Anterior cingulate cortex (tissue), 58 donors: ENCODE results near the gene TIMP4.

Experiments
- DNase-seq, 58 donors: peaks; one replicate each; lab custom pipeline; 2025; lab: John Stamatoyannopoulos, UW

TIMP4 gene

GRCh38 chr3:12186515-12187286 lies 28.0 kb upstream of the TIMP4 start:
- DNase-seq: no peak

- DNase-seq: no peak
These were observed 27.3 kb upstream of the TIMP4 start for GRCh38 chr3:12186046-12186445.

- no peak for DNase-seq
These were observed 26.5 kb upstream of the TIMP4 start for GRCh38 chr3:12185172-12185710.

DNA sequence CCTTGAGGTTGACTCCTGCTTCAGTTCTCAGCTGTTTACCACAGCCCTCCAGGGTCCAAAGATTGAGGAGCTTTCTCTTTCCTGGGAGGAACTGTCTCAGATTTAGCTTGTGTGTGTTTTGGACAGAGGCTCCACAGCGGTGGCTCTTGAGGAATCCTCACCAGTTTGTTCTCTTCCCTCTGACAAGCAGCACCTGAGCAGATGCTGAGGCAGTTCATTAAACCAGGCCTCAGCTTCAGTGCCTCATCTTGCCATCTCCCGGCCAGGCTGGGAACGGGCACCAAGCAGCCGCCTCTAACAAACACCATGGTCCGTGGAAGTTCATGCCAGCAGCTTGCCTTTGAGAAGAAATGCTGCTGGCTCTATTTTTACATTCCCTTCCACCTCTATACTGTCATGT lies 25.8 kb upstream of the TIMP4 start:
- no peak for DNase-seq

DNA sequence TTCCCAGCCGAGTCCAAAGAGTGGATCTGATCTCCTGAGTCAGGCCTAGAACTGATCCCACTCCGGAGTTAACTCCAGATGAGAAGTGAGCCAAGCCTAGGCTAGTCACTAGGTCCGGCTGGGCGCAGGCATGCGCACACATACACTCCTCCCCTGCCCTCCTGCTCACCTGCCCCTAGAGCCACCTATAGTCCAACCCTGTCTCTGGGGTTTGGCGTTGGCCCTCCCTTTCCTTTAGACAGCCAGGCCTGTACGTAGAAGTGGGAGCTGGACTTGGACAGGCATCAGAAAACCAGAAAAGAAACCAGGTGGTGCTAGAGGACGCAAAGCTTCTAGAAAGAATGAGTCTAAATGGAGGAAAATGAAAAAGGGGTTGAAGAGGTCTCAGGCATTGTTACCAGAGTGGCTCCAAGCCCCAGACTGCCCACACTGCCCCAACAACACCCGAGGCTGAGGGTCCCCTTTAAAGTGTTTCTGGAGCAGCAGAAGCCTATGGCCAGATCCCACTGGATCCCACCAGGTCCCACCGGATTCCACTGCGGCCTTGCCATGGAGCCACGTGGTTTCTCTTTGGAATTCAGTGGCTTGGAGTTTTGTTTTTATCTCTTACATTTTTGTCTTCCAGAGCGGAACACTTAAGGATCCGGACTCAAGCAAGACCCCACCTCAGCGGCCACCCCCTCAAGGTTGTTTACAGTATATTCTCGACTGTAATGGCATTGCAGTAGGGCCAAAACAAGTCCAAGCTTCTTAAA lies 24.2 kb upstream of the TIMP4 start:
- DNase-seq: no peak

DNA sequence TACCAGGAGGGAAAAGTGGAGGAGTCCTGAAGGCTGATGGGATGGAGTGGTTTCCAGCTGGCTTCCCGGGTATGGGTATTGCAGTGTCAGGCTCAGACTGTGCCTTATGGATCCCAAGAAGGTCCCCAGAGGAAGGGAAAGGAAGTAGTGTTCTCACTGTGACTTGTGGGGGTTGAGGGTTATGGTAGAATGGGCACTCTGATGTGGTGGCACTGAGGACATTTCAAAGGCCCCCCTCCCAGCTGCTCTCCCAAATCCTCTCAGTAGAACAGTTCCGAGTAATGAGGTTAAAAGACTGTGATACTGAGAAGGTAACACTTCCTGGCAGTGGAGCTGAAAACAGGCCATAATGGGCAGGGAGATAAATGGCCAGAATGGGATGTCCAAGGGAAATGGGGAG lies 23.1 kb upstream of the TIMP4 start:
- no peak for DNase-seq

DNA sequence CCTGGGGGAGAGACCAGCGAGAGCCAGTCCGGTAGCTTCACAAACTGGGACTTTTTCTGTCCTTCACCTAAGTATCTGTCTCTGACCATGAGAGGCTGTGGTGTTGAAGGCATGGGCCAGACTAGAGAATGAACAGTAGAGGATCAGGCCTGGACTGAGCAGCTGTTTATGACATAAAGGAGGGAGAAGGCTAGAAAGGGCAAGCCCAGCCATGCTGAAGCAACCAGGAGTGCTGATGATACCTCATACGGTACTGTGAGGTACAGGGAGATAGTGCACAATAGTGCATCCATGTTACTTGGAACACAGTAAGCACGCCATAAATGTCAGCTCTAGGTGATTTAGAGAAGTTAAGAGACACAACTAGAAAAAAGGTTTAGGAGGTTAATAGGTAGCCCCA lies 22.6 kb upstream of the TIMP4 start:
- no peak for DNase-seq

DNA sequence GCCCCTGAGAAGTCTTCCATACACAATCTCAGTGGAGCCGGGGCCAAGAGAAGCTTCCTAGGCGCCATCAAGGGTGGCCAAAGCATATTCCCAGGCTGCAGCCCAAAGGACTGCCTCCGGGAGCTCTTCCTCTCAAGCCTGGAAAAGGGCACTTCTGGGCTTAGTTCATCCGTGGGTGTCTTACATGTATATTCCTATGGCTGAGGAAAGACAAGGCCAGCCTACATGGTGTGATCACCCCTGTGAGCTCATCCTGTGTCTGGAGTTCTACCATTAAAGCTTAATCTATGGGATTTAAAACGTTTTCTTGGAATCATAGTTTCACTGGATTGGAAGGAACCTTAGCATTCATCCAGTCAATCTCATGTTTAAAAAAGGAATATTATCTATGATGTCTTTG lies 21.9 kb upstream of the TIMP4 start:
- no peak for DNase-seq

DNA sequence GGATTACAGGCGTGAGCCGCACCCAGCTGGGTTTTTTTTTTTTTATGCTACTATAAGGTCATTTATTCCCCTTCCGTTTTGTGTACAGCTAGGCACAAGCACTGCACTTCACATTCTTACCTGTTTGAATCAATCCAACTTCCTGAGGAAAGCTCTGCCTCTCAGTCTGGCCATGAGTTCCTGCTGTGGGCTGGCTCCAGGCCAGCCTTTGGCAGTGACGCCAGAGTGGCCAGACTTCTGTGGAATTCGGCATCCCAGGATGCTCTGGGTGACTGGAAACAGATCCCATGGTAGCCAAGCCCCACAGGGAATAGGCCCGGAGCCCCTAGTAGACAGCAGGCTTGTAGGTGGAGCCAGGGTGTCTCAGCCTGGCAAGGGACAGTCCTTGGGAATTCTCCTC lies 21.5 kb upstream of the TIMP4 start:
- no peak for DNase-seq

DNA sequence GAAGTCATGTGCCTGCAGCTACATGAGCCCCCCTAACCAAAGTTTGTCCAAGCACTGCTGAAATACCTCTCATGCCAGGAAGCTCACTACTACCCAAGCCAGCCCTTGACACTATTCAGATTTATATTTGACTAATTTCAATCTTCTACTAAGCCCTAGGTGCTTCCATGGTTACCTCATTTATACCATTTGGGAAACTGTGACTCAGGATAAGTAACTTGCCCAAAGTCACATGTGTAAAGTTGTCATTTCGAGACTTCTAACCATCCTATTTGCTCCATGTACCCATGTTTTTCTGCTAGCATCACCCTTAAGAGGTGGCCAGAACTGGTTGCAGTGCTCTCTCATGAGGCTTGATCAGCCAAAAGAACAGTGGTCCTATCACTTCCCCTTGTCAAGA lies 20.7 kb upstream of the TIMP4 start:
- DNase-seq: no peak

- DNase-seq: peak in 1 of 58 donors; percentile 13
These were observed 19.5 kb upstream of the TIMP4 start for GRCh38 chr3:12178091-12178820.

GRCh38 chr3:12177126-12177525 lies 18.4 kb upstream of the TIMP4 start:
- DNase-seq: no peak

DNA sequence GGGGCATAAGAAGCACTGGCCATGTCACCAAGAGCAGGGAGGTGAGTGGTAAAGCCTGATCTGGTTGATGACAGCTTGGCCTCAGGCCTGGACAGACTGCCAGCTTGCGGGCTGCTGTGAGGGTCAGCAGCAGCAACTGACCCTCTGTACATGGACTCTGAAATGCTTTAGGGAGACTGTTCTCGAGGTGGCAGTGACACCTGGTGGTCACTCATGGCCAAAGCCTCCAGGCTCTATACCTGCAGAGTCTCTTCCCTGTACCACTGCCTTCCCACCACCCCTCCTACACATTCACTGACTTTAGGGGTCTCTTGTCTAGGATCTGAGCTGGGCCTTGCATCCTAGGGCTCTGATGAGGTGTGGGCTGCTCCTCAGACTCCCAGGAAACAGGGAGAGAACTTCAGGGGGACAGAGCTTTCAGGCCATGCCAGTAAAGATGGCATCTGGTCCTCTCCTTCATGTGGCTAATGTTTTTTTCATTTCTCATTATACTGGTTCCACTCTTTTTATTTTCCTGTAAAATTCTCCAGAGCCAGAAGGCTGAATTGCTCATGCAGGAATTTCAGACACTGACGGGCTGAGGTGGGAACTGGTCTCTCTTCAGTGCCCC lies 17.2 kb upstream of the TIMP4 start:
- DNase-seq: peak in 39 of 58 donors; percentile 6 to 65 (median 29)

DNA sequence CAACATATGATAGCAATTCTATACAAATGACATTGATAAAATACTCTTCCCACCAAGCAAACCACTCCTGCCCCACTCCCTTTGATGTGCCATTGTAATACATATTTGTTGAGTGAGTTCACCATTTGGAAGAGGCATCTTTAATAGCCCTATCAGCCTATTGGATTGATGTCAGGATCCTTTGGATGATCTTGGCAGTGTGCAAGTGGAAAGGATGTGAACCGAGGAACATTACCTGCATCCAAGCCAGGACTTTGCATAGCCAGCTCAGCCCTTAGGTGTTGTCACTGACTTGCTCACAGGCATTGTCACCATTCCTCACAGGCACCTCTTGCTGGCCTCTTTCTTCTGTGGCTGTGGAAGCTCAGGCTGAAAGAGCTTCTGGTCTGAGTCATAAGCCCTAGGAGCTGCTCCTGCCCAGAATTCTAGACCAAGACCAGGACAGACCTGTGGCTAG lies 16.5 kb upstream of the TIMP4 start:
- no peak for DNase-seq

DNA sequence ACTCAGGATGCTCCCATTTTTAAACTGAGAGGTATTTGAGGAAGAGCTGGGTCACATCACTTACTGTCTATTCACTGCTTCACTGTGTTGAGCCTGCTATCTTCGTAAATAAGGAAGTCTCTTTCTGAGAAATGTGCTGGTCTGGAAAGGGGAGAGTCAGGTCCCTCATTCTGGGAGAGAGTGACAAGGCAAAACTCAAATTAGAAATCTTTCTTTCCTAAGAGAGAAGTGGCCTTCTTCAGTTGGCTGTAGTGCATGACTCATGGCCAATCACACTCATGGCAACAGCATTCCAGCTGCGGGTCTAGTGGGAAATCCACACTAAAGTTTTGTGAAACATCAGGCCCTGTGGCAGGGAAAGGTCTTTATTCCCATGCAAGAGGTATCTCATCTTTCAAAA lies 11.5 kb upstream of the TIMP4 start:
- DNase-seq: no peak

- DNase-seq: no peak
These were observed 7.2 kb upstream of the TIMP4 start for GRCh38 chr3:12165909-12166308.

DNA sequence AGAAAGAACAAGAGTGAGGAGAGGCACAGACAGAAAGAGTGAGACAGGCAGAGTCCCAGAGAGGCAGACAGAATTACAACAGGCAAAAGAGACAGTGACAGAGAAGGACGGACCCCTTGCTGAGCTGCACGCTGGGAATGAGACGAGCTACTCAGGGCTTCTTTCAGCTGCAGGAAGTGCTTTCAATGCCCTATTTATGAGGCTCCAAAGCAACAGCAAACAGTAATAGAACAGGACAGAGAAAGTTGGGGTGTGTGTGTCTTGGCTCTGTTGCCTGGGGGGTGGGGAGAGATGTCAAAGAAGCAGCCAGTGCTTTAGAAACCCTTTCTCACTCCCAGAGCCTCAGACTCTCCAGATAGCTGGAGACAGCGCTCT lies 502 bp upstream of the TIMP4 start:
- peak in 8 of 58 donors; percentile 7 to 52 (median 16) for DNase-seq

DNA sequence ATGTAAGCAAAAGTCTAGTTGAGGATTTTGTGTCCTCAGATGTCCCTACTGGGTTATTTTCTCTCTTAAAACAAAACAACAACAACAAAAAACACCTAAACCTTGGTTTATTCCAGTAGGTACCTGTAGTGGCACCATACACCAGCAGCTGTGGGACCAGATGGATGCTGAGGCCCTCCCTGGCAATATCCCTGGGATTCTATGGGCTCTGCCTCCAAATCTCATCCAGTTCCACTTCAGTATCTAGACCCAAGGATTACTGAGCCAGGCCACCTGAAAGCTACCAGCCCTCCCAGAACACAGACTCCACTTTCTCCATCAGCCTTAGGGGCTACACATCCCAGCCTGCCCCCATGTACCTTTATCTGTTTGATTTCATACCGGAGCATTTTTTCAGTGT lies 1.7 kb downstream of the TIMP4 start:
- no peak for DNase-seq

DNA sequence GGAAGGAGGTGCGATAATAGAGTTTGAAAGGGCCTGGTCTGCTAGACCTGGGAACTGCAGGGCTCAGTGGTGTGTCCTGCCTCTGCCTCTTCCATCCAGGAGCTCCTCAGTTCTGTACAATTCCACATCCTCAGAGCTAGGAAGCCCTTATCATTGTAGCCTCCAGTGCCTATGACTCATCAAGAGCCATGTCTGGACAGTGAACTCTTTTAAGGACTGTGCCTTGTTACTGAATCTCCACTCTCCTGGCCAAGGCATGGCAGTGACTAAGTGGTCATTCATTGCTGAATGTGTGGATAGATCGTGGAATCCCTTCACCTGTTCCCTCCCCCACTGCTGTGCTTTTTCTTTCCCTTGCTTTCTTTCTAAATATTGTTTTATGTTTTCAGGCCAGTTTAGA lies 2.9 kb downstream of the TIMP4 start:
- DNase-seq: no peak

GRCh38 chr3:12155264-12155663 lies 3.4 kb downstream of the TIMP4 start:
- peak in 1 of 58 donors; percentile 18 for DNase-seq

GRCh38 chr3:12154151-12154550 lies 4.6 kb downstream of the TIMP4 start:
- DNase-seq: no peak
